ENCODE data around the gene ZNF524. TPM values are rescaled to one million over a fixed set of nuclear protein-coding genes. Genes with fewer than 3 reads are reported as not detected.

ZNF524 gene
- total RNA-seq, 1 experiment from 2014 or later: 26.4 TPM

GRCh38 chr19:55611300-55611982 is 11.4 kb downstream of the ZNF524 start:
- Histone ChIP-seq H3K9me3 (ENCODE audit: control insufficient read depth, insufficient read depth, low read depth, low read length) (no peaks in the 10 kb centered on the region), H3K4me1 (ENCODE audit: control insufficient read depth, insufficient read depth, low read length) (peaks cover 5% of the 10 kb centered on the region), H3K27ac (ENCODE audit: low read length) (no peak overlapping the region), H3K27me3 (ENCODE audit: control insufficient read depth, insufficient read depth, low read length) (no peaks in the 10 kb centered on the region), H3K36me3 (ENCODE audit: control insufficient read depth, insufficient read depth, low read length) (no peaks in the 10 kb centered on the region), H3K4me3 (ENCODE audit: low read depth in 2 of 2, low read length in 2 of 2) (no peak overlapping the region)
- POLR2A ChIA-PET: interaction anchor here (0.5 kb wide), 1 partner anchor 28 kb away, joined by 4 read pairs; no protein-coding TSS in a partner anchor
- in situ Hi-C loops (cut with HindIII; ENCODE audit: low pct_unique_long_range_greater_than_20kb, low sequenced_read_pairs) (no loop called here), intact Hi-C loops (cut with micrococcal nuclease; ENCODE audit: unreplicated experiment) (no loop called here)
- TF ChIP-seq SIN3A (IDR thresholded peaks at IDR 0.05; ENCODE audit: borderline replicate concordance, insufficient read depth, low read depth, low read length): no peak
- no peak for TF ChIP-seq TCF7L2 (IDR thresholded peaks at IDR 0.05; ENCODE audit: low read depth, low read length)
- TF ChIP-seq POLR2AphosphoS5 (IDR thresholded peaks at IDR 0.05; ENCODE audit: low read depth, low read length): no peak
- no peak for TF ChIP-seq REST (IDR thresholded peaks at IDR 0.05; ENCODE audit: insufficient read depth in 1 of 2, low read depth in 2 of 2, low read length in 1 of 2)
- no peak for TF ChIP-seq CTCF (IDR thresholded peaks at IDR 0.05)
- no TSS peak for BruUV-seq (replicated peaks)
- ATAC-seq (no peak), DNase-seq (ENCODE audit: low read depth, low spot score) (no peak)
- CTCF ChIA-PET: interaction anchor here (0.6 to 1.0 kb wide), 3 partner anchors 8 to 144 kb away, joined by 3 read pairs; partner anchors contain the start of gene ZNF784

GRCh38 chr19:55611983-55612645 is 12.0 kb downstream of the ZNF524 start:
- Histone ChIP-seq H3K36me3 (ENCODE audit: control insufficient read depth, insufficient read depth, low read length) (no peaks in the 10 kb centered on the region), H3K27ac (ENCODE audit: low read length) (no peak overlapping the region), H3K4me1 (ENCODE audit: control insufficient read depth, insufficient read depth, low read length) (no peaks in the 10 kb centered on the region), H3K4me3 (ENCODE audit: low read depth in 2 of 2, low read length in 2 of 2) (no peak overlapping the region), H3K9me3 (ENCODE audit: control insufficient read depth, insufficient read depth, low read depth, low read length) (no peaks in the 10 kb centered on the region), H3K27me3 (ENCODE audit: control insufficient read depth, insufficient read depth, low read length) (no peaks in the 10 kb centered on the region)
- POLR2A ChIA-PET: interaction anchor here (0.5 kb wide), 1 partner anchor 27 kb away, joined by 4 read pairs; no protein-coding TSS in a partner anchor
- BruUV-seq (replicated peaks): no TSS peak
- TF ChIP-seq TCF7L2 (IDR thresholded peaks at IDR 0.05; ENCODE audit: low read depth, low read length): no peak
- no peak for TF ChIP-seq CTCF (IDR thresholded peaks at IDR 0.05)
- TF ChIP-seq REST (IDR thresholded peaks at IDR 0.05; ENCODE audit: insufficient read depth in 1 of 2, low read depth in 2 of 2, low read length in 1 of 2): no peak
- TF ChIP-seq SIN3A (IDR thresholded peaks at IDR 0.05; ENCODE audit: borderline replicate concordance, insufficient read depth, low read depth, low read length): no peak
- TF ChIP-seq POLR2AphosphoS5 (IDR thresholded peaks at IDR 0.05; ENCODE audit: low read depth, low read length): no peak
- no peak for DNase-seq (ENCODE audit: low read depth, low spot score)
- CTCF ChIA-PET: interaction anchor here (0.6 to 1.0 kb wide), 2 partner anchors 12 to 144 kb away, joined by 3 read pairs; partner anchors contain the start of gene ZNF784
- ATAC-seq: no peak
- in situ Hi-C loops (cut with HindIII; ENCODE audit: low pct_unique_long_range_greater_than_20kb, low sequenced_read_pairs): no loop called here
- intact Hi-C loops (cut with micrococcal nuclease; ENCODE audit: unreplicated experiment): no loop called here

All from Panc1 (cell line).